GDM1 (cell line): ENCODE measurements around the gene ANXA9.

Source experiments
- DNase-seq: peaks from one replicate; lab custom pipeline; 2025; lab: John Stamatoyannopoulos, UW

The ANXA9 gene

GRCh38 chr1:150974580-150975478 lies 7.3 kb upstream of the ANXA9 start, which contains the start of gene CERS2:
TSS of gene CERS2 (minus strand) at chr1:150974835. CDS start at chr1:150969090, 5,745 bp downstream.
- peak; percentile 72 for DNase-seq

DNA sequence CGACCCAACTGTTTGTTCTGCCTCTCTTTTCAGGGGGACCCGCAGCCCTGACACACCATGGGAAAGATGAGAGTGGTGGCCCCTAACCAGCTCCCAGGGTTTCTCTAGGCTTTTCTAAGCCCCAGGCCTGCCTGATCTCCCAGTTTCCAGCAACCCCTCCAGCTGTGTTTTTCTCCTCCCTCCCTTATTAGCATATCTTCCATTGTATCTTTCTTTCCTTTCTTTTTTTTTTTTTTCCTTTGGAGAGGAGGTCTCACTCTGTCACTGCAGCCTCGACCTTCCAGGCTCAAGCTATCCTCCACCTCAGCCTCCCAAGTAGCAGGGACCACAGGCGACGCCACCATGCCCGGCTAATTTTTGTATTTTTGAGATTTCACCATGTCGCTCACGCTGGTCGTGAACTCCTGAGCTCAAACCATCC lies 5.7 kb upstream of the ANXA9 start:
- DNase-seq, result no peak

DNA sequence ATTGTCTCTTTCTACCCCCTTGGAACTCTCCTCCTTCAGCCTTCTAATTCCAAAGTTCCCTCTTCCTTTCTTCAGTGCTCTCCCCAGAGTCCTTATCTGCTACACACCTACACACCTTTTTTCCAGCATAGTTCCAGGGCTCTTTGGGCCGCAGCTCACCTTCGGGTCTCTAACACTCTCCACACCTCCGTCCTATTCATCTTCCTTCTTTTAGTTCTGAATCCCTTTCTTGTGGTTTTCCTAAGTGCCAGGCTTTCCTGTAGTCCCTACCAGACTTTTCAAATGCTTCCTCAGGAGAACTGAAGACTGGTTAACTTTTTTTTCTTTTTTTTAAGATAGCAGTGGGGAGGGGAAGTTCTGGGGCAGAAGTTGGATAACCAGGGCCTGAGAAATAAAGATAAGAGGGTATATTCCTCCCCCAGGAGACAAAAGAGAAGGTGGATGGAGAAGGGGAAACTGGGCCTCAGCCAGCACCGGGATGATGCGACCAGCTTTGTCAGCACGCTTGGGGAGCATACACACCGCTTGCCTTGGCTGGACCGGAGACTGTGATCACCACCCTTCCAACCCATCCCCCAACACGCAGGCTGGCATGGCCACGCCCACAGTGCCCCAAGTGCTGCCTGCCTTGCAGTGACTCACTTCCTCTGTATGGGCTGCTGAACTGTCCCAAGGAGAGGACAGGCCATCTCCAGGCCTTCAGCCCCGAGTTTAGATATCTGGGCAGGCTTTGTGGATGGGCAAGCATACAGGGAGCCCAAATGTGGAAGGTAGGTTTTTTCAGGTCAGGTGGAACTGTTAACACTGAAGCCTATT lies 5.0 kb upstream of the ANXA9 start:
- DNase-seq, result peak; percentile 97

DNA sequence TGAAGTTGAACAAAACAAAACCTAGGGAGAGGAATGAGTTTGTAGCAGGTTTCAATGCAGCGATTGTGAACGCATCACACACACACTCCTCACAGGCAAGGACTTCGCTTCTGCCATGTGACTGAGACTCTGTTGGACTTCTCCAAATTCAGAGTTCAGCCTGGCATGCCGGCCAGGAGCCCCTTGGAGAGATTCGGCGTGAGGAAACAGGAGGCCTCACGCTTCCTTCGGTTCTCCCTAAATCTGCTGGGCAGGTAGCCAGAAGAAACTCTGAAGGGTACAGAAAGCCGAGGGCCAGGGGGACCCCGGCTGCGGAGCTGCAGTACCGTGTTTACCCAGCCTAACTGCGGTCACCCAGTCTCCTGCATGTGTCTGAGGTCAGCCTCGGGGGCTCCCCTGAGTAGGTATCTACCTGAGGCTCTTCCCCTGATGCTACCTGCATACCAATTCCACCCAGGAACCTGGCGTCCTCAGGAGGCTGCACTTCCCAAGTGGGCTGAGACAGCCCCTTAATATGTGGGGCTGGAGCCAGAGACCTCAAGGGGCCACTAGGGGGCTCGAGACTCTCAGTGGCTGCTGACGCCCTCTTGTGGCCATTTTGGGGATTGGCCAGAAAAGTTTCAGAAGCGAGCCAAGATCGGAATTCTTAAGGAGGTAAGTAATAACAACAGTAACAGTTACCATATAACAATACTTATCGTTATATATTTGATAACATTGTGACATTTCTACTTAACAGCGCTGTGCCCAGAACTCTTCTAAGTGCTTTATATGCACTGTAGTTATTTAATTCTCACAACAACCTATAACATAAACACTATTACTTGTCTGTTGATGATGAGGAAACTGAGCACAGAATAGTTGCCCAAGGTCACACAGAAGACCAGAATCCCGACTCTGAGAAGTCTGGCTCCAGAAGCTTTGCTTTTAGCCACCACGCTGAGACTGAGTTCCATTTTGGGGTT lies 2.7 kb upstream of the ANXA9 start:
- DNase-seq, result peak; percentile 80

- no peak for DNase-seq
These were observed 801 bp upstream of the ANXA9 start for GRCh38 chr1:150981177-150981804.

GRCh38 chr1:150985179-150985825 lies 3.2 kb downstream of the ANXA9 start:
- DNase-seq, result no peak

GRCh38 chr1:150987924-150988323 lies 5.8 kb downstream of the ANXA9 start:
- no peak for DNase-seq

DNA sequence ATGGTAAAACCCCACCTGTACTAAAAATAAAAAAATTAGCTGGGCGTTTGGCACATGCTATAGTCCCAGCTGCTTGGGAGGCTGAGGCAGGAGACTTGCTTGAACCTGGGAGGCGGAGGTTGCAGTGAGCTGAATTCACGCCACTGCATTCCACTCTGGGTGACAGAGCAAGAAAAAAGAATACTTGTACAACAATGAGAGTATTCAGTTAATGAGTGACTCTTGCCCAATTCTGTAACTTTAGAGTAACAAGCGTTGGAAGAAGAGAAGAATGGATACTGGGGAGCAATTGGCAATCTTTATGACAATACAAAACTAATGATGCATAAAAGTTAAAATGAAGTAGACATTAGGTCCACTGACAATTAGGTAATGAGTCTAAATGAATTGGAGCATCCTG lies 10.5 kb downstream of the ANXA9 start:
- no peak for DNase-seq

DNA sequence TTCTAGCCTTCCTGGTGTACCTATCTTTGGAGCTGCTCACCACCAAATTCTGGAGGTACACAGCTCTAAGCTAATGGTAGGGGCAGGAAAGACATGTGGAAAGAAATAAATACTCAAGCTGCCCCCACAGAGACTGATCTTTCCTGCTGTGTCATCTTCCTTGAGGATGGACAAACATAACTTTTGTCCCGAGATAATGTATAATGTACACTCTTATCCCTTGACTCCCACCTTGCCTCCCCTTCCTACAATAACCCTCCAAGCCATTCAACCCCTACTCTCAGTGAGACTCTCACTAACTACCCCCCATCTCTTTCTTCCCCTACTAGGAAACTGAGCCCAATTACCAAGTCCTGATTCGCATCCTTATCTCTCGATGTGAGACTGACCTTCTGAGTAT lies 12.2 kb downstream of the ANXA9 start:
- DNase-seq, result no peak

DNA sequence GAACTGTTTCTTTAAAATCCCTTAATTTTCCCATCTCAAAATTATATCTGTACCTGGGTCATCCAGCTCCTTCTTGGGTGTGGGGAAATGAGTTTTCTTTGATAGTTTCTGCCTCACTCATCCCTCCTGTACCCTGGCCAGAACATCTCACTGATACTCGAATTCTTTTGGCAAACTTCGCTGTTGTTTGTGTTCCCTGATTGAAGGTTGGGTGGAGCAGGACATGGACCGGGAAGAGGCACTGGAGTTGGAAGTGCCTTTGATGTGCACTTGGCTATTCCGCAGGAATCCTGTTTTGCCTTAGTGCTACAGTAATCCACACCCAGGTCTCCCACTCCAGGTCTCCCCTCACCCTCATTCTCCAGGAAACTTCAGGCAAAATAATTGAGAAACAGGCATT lies 13.4 kb downstream of the ANXA9 start:
- DNase-seq, result no peak

GRCh38 chr1:150995896-150996295 lies 13.8 kb downstream of the ANXA9 start:
- DNase-seq, result no peak

- no peak for DNase-seq
These were observed 15.2 kb downstream of the ANXA9 start for GRCh38 chr1:150997126-150997872.

- DNase-seq, result no peak
These were observed 15.9 kb downstream of the ANXA9 start for GRCh38 chr1:150997949-150998348.

GRCh38 chr1:150999051-150999674 lies 17.1 kb downstream of the ANXA9 start:
- DNase-seq, result peak; percentile 38

DNA sequence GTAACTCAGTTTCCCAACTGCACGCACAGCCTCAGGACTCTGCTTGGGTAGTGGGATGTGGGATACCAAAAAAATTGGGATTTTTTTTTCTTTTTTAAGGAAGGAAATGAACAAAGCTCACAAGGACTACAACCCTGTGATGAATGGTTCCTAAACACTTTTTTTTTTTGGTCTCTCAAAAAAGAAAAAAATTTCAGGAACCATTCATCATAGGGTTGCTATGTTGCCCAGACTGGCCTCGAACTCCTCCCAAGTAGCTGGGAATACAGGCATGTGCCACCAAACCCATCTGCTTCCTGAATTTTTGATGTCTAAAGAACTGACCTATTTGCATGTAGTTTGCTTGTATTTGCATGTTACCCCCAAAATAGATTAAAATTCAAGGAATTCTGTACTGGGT lies 17.8 kb downstream of the ANXA9 start:
- DNase-seq, result no peak

GRCh38 chr1:151000408-151000807 lies 18.3 kb downstream of the ANXA9 start:
- no peak for DNase-seq

GRCh38 chr1:151001602-151002001 lies 19.5 kb downstream of the ANXA9 start:
- no peak for DNase-seq

- no peak for DNase-seq
These were observed 20.0 kb downstream of the ANXA9 start for GRCh38 chr1:151002051-151002450.

DNA sequence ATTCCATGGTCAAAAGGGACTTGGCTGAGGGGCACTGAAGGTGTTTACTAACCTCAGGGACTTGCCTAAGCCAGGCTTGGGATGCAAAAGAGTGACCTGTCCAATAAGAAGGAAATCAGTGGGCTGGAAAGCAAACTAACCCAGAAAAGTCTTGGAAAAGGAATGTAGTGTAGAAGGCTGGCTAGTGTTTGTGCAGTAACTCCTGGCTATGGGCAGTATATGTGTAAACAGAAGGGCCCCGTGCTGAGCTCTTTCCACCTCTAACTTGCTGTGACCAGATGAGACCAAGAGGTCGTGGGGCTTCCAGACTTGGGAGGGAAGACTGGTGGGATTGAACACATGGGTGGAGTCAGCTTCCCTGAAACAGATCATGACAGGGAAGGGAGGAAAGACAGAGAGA lies 20.5 kb downstream of the ANXA9 start:
- DNase-seq, result no peak

DNA sequence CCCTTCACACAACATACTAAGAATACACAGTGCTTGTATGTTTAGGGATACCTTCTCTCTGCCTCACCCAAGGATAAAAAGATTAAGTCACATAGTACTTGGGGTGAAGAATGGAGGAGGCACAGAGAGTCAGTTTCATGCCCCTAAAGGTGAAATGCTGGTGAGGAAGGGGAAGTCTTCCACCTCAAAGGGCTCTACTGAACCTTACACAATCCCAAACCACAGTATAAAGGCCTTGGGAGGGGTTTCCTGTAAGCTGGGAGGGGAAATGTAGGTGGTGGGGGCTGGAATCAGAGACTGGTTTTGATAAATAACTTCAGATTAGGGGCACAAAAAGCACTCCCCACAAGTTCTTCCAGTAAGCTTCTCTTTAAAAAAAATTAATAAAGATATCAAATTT lies 21.1 kb downstream of the ANXA9 start:
- no peak for DNase-seq
